GM18951 (cell line): ENCODE measurements around the gene OR6J1.
"Not testable (repeated sequence)": the region's sequence is repeated elsewhere in the genome, so short reads cannot be mapped to it uniquely, and the experiment has no call there.

Experiments
- POLR2A ChIP-seq: IDR thresholded peaks from 4 replicates; pipeline ENCODE4 v1.6.1; 2011; ENCODE audit warnings: mild to moderate bottlenecking; ENCODE audit not compliant: insufficient read length, insufficient read depth; ENCODE audit errors: extremely low read depth
- in situ Hi-C: fragments of 300-500 bp; cut with MboI; formaldehyde crosslinking; loops from one replicate; pipeline ENCODE4 v1.12.0; 2022; ENCODE audit warnings: low sequenced_read_pairs, mixed read lengths, inconsistent platforms; ENCODE audit not compliant: unreplicated experiment

OR6J1 gene

DNA sequence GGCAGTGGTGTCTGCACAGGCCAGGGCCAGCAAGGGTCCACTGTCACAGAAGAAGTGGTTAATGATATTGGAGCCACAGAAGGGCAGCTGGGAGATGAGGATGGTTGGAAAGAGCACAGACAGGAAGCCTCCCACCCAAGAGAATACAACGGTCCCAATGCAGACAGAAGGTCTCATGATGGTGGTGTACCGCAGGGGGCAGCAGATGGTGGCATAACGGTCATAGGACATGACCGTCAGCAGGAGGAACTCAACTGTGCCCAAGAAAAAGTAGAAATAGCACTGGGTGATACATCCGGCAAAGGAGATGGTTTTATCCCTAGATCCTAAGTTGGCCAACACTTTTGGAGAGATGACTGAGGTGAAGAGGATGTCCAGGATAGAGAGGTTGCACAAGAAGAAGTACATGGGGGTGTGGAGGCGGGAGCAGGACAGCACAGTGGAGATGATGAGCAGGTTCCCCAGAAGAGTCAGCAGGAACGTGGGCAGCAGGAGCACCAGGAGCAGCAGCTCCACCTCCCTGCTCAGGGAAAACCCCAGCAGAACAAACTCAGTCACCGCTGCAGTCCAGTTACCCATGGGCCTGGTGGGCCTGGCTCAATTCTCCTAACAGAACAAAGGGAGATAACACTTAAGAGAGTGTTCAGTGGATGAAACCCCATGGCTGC, 9.8 kb downstream of the OR6J1 start:
- no peak for TF ChIP-seq POLR2A
- in situ Hi-C loops: no loop called here

DNA sequence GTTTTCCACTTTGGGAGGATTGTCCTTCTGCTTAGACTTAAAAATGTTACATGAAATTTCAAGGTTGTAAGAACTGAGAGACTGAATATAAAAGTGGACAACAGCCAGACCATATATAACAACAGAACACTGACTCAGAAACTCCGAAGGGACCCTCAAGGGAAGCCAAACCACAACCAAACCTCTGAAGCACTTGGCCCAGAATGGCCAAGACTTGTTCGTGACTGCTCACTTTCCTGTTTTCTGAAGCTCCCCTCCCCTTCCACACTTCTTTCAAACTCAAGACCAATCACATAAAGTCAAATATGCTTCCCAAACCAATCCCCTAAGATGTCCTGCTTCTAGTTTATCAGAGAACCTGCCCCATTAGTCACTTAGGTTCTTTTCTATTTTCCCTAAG, 13.7 kb downstream of the OR6J1 start:
- in situ Hi-C loops: no loop called here
- TF ChIP-seq POLR2A: no peak

DNA sequence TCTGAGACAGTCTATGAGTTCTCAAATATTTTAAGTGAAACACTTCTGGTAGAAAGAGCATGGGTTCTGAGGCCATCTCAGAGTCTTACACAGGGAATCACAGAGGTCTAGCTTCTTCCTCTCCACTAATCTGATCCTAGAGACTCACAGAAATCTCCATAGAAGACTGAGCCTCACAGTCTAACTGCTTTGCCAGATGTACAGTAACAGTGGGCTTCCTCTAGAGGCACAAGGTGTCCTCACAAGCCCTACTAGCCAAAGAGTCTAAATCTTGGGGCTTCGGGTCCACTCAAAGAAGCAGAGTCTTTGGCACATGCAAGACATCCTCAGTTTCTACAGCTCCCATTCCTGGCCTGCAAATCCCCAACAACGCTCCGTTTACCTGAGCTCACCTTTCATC, 14.1 kb downstream of the OR6J1 start:
- no peak for TF ChIP-seq POLR2A
- in situ Hi-C loops: no loop called here

DNA sequence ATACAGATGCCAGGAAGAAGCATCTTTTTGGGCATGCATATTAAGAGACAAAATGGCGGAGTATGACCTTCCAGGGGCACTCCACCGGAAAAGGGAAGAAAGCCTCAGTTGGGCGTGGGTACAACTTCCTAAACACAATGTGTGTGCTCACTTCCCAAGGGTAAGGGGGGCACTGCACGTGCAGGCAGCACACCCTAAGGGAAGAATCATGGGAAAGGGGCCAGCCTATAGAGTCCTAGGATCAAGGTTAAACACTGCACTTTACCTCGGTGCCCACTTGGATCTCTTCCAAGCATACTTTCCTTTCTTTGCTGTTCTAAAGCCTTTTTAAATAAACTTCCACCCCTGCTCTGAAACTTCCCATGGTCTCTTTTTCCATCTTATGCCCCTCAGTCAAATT, 14.8 kb downstream of the OR6J1 start:
- in situ Hi-C loops: no loop called here
- no peak for TF ChIP-seq POLR2A

DNA sequence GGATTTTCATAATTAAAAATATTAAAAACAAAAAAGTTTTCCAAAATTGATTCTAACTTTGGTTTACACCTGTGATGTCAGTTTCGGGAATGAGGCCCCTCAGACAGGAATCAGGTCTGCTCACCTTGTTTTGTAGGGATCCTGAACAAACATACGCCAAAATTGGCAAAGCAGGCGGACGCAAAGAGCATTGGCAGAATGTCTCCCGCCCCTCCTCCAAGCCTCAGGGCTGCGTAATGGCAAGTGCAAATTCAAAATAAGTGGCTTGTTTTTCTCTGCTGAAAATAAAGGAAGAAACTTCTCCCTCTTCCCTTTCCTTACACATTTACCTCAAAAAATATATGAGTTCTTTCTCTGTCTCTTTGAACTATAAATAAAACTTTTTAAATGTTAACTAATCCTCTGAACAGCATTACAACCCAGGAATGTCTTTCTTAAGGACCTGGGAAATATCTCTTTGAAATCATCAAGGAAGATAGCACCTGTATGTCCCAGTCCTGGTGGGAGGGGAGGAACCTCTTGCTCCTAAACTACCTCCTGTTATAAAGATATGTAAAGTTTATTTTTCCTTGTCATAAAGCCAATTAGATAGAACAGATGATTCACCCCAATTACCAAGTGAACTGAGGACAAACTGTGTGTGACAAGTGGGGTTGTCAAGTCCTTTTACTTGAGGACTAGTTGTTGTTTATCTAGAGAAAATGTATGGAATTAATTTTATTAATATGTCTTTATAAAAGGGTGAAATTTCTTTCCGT, 16.5 kb downstream of the OR6J1 start:
- TF ChIP-seq POLR2A: no peak
- in situ Hi-C loops: no loop called here

DNA sequence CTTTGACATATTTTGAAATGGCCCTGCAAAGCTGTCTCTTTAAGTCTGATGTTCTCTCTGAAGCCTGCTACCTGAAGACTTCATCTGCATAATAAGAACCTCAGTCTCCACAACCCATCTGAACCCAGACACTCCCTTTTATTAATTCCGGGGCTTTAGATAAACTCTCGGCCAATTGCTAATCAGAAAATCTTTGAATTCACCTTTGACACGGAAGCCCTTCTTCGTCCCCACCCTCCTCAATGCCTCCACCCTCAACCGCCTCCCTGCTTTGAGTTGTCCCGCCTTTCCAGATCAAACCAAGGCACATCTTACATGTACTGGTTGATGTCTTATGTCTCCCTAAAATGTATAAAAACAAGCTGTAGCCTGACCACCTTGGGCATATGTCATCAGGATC, 17.6 kb downstream of the OR6J1 start:
- no peak for TF ChIP-seq POLR2A
- in situ Hi-C loops: no loop called here

DNA sequence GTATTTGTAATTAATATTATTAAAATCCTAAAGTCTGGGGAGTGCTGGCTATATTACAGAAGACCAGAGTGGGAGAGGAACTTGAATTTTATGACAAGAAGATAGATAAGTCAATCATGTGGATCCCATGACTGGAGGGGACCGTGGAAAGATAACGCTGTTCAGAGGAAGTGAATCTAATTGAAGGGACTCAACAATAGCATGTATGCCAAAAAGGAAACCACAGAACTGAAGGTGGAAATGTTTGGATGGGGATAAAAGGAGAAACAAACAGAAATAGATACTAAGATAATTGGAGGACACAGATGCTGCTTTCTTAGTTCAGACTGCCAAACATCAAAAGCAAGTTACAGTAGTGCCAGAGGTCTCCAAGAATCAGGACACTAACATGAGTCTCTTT, 21.1 kb downstream of the OR6J1 start:
- in situ Hi-C loops: no loop called here
- no peak for TF ChIP-seq POLR2A

DNA sequence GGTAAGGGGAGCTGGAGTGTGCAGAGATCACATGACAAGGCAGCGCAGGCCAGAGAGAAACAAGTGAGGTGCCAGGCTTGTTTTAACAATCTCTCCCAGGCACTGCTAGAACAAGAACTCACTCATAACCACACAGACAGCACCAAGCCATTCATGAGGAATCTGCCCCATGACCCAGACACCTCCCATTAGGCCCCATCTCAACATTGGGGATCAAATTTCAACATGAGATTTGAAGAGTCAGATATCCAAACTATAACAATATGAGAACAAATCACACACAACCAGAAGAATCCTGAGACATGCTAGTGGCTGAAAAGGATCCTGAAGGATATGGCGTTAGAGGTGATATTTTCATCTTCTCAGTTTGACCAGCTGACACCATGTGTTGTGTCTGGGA, 21.9 kb downstream of the OR6J1 start:
- in situ Hi-C loops: no loop called here
- TF ChIP-seq POLR2A: no peak

DNA sequence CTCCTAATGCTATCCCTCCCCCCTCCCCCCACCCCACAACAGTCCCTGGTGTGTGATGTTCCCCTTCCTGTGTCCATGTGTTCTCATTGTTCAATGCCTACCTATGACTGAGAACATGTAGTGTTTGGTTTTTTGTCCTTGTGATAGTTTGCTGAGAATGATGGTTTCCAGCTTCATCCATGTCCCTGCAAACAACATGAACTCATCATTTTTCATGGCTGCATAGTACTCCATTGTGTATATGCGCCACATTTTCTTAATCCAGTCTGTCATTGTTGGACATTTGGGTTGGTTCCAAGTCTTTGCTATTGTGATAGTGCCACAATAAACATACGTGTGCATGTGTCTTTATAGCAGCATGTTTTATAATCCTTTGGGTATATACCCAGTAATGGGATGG, 28.4 kb downstream of the OR6J1 start:
- in situ Hi-C loops: not testable (repeated sequence)

DNA sequence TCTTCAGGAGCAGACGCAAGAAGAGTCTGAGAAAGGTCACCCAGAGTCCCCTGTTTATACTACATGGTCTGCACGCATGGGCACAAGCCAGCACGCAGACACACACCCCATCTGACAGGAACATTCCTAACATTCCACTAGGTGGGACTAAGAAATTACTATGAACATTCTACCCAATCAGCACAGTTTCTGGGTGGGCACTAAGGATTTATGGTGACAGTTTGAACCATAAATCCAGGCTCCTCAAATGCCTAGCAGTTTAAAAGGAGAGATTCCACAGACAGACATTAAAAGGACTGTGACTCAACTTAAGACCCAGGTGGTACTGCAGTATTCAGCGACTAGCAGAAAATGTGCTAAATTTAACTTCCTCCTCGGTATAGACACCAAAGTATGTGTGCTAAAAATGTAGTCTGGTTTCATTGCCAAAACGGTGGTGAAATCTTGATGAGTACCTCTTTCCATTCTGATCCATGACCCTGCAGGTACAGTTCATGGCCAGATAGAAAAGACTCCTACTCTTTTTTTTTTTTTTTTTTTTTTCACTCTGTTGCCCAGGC, 29.8 kb downstream of the OR6J1 start:
- in situ Hi-C loops: no loop called here
- no peak for TF ChIP-seq POLR2A

DNA sequence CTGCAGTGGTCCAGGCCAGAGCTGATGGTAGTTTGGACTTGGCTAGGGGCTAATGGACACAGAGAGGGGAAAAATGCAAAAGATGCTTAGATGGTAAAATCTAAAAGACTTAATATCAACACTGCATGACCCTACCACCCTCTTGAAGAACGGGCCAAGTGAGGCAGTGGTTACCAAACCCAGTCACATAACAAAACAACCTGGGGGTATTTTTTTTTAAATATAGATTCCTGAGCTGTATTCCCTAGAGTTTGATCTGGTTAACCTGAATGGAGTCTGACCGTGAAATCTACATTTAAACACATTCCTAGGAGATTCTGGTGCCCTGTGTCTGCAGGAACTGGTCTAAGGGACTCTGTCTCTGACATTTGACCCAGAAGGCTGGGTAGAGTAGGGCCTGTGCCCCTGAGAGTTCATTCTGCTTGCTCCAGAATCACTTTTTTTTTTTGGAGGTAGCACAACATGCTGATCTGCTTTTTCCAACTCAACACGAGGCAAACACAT, 30.4 kb downstream of the OR6J1 start:
- no peak for TF ChIP-seq POLR2A

DNA sequence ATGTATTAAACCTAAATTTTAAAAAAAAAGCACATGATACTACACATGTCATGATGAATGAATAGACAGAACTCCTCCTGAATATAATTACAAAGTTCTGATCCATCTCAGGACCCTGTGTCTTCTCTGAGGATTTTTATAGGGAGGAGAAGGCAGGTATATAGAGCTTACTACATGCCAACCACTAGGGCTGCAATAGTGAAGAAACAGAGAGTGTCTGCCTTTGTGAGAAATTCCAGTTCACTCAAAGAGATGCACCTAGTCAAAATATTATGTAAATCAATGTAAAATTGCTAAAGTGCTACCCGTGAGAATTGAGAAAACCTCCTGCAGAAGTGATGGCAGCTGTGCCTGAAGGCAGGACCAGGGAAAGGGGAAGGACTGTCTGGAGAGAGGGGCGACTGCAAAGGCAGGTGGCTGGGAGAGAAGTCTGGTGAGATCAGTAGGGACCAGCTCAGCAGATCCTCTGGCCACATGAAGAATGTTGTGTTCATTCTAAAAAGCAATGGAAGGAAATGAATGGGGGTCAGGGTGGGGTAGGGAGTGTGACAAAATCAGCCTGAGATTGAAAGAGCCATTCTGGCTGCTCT, 31.0 kb downstream of the OR6J1 start:
- no peak for TF ChIP-seq POLR2A
- in situ Hi-C loops: no loop called here

More for the DNA sequence above, 30.4 kb downstream of the OR6J1 start:
- in situ Hi-C loops: no loop called here

DNA sequence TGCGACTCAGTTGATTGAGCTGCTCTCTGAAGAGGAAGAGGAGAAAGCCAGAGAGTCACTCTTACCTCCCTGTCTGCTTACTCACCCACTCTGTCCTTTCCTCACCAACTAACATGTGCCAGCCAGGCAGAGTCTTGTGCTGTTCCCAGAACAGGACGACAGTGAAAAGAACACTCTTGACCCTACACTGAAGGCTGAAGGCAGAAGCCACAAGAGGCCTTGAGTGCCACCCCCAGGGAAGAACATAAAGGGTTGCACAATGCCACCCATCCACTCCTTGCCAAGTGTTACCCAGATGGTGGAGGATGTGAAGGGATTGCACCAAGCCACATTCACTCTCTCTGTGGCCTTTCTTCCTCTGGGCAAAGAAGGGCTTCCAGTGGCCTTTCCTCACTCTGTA, 33.2 kb downstream of the OR6J1 start:
- in situ Hi-C loops: no loop called here
- TF ChIP-seq POLR2A: no peak

DNA sequence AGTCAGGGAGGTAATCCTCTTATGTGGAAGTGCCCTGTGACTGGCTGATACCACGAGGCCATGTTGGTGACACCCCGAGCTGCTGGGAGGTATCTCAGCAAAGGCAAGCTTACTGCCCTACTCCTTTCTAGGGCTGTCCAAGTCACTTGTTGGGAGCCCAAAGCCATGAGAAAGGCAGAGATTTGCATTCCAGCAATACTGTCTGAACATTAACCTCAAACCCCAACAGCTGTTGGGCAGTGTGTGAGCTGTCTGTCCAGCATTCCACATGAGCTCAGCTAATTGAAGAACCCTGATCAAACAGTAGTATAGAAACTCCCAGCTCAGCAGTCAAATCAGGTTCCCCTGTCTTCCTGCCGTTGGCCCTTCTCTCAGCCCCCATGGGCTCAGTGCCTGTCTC, 36.9 kb downstream of the OR6J1 start:
- in situ Hi-C loops: no loop called here
- no peak for TF ChIP-seq POLR2A

DNA sequence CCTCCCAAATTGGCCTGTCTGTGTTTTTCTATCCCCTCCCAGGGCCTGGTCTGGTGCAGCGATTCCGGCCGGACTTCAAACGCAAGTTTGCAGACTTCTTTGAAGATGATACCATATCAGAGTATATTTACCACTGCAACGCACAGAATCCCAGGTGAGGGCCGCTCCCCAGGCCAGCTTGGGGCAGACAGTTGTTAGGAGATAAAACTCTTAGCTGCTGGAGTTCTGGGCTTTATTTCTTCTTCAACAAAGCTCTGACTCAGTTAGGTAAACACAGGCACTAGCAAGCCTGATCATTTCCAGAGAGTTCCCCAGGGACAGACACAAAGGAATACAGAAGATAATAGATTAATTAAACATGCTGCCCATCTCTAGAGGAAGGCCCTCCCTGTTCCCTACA, 37.8 kb downstream of the OR6J1 start:
- no peak for TF ChIP-seq POLR2A
- in situ Hi-C loops: no loop called here
